PFSK-1 (cell line): ENCODE data around the gene ADAM12.

Source experiments
- POLR2AphosphoS5 ChIP-seq: IDR thresholded peaks from 2 replicates; pipeline ENCODE4 v1.6.1; 2012; ENCODE audit warnings: low read depth, mild to moderate bottlenecking, control low read depth, low read length, moderate library complexity
- TAF1 ChIP-seq: IDR thresholded peaks from 2 replicates; pipeline ENCODE4 v1.6.1; 2012; ENCODE audit warnings: low read length, control low read depth, borderline replicate concordance; ENCODE audit not compliant: insufficient read depth

- TF ChIP-seq POLR2AphosphoS5 (no peak), TAF1 (no peak)
These were observed 208.6 kb downstream of the ADAM12 start for GRCh38 chr10:126179637-126180036.
